Activated CD4-positive, alpha-beta T cell treated with anti-CD3 and anti-CD28 coated beads for 24 hours (primary cell): ENCODE results near the gene MAST3.
A peak's percentile ranks its signal among the peaks of the same experiment; 100 is the strongest.
"Not testable (repeated sequence)": the region's sequence is repeated elsewhere in the genome, so short reads cannot be mapped to it uniquely, and the experiment has no call there.

Experiments used
- DNase-seq, 2 donors: peaks; one replicate each; pipeline ENCODE4 v3.0.0-alpha.2; 2020; ENCODE audit warnings: low read depth in 2 of 2

Gene MAST3

DNA sequence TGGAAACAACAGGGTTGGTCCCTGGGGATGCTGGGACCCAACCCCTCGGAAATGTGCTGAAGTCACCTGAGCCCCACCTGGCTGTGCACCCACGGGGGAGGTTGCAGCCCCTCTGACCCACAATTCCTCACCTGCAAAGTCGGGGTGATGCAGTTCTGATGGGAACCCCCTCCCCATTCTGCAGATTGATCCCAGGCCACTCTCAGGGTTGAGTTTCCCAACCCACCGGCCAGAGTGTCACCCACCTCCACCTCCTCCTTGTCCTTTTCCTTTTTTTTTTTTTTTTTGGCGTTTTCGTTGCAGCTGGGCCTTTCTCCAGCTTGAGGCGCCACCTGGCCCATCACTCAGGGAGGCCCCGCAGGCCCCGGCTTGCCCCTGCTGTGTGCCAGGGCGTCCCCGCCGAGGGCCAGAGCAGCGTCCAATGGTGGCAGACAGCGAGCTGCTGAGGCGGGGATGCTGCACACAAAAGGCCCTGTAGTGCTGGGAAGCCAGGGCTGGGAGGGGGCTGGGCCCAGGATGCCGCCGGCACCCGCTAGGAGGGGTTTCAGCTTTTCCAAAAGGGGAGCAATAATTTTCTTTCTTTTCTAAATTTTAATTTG is 60.0 kb downstream of the MAST3 start:
- no peak for DNase-seq

DNA sequence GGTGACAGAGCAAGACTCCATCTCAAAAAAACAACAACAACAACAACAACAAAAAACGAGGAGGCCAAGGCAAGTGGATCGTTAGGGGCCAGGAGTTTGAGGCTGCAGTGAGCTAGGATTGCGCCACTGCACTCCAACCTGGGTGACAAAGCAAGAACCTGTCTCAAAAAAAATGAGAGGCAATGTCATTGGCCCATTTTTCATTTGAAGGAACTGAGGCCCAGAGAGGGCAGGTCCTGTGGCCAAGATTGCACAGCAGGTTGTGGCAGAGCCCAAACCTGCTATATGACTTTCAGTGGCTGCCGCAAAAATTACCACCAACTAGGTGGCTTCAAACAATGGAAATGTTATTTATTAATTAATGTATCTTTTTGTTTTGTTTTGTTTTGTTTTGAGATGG is 60.9 kb downstream of the MAST3 start:
- no peak for DNase-seq

DNA sequence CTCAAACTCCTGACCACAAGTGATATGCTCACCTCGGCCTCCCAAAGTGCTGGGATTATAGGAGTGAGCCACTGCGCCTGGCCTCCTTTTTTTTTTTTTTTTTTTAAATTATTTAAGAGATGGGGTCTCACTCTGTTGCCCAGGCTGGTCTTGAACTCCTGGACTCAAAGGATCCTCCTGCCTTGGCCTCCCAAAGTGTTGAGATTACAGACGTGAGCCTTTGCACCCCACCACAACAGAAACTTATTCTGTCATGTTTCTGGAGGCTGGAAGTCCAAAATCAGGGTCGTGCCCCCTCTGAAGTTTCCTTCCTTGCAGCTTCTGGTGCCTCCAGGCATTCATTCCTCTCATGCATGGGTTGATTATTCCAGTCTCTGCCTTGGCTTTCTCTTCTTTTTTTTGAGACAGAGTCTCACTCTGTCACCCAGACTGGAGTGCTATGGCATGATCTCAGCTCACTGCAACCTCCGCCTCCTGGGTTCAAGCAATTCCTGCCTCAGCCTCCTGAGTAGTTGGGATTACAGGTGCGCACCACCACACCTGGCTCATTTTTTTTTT is 61.6 kb downstream of the MAST3 start:
- not testable (repeated sequence) for DNase-seq

DNA sequence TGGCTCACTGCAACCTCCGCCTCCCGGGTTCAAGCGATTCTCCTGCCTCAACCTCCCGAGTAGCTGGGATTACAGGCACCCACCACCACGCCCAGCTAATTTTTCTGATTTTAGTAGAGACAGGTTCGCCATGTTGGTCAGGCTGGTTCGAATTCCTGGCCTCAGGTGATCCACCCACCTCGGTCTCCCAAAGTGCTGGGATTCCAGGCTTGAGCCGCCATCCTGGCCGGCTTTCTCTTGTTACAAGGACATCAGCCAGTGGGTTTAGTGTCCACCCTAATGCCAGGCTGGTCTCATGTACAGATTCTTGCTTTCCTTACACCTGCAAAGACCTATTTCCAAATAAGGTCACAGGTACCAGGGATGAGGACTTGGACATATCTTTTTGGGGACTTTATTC is 62.2 kb downstream of the MAST3 start:
- DNase-seq = no peak

DNA sequence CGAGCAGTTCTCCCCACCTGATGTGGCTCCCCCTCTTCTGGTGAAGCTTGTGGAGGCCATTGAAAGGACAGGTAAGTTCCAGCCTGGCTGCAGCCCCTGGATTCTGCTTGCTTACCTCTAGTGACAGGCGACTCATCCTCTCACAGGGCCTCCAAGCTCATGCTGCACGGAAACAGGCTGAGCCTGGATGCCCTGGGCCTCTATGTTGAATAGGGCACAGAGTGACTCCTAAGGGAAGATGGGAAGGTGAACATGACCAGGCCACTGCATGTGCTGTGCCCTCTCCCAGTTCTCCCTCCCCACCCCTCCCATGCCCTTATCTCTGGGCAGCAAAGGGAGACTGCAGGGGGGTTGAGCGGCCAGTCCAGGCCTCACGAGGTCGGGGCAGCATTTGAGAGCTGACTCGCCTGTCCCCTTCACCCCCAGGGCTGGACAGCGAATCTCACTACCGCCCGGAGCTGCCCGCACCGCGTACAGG is 63.0 kb downstream of the MAST3 start:
- no peak for DNase-seq

DNA sequence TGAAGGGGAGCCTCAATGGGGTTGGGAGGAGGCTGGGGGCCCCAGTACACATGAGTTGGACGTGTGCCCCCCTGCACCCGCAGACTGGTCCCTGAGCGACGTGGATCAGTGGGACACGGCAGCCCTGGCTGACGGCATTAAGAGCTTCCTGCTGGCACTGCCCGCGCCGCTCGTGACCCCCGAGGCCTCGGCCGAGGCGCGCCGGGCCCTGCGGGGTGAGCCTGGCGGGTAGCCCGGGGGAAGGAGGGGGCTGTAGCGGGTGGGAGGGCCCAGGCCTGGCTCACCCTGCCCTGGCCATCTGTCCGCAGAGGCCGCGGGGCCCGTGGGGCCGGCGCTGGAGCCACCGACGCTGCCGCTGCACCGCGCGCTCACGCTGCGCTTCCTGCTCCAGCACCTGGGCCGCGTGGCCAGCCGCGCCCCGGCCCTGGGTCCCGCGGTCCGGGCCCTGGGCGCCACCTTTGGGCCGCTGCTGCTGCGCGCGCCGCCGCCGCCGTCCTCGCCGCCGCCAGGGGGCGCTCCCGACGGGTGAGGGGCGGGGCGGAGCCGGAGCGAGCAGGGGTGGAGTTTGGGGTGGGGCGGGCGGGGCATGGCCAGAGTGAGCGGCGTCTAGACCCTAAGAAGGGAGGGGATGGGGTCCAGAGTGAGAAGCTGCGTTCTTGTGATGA is 63.5 kb downstream of the MAST3 start:
- DNase-seq = peak; percentile 71 to 72

DNA sequence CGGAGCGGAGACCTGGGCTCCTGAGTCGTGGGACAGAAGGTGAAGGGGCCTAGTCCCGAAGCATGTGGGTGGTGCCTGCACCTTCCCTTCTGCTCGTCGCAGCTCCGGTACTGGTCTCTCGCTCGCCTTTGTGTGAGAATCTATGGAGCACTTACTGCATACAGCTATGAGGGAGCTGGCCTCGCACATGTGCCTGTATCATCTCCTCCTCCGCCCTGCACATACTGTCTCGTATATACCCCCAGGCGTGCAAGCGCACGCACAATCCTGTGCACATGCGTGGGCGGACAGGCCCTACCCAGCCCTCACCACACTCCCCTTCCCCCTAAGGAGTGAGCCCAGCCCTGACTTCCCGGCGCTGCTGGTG is 64.0 kb downstream of the MAST3 start:
- DNase-seq = no peak

DNA sequence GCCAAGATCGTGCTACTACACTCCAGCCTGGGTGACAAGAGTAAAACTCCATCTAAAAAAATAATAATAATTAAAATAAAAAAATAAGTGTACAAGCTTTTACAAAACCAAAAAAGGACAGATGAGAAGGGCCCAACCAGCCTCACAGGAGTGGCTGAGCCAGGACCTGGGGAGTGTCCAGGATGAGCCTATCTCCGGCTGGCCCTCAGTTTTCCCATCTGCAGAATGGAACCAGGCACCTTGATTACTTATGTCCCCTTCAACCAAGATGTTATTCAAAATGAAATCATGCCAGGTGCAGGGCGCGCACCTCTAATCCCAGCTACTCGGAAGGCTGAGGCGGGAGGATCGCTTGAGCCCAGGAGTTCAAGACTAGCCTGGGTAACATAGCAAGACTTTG is 66.5 kb downstream of the MAST3 start:
- no peak for DNase-seq

DNA sequence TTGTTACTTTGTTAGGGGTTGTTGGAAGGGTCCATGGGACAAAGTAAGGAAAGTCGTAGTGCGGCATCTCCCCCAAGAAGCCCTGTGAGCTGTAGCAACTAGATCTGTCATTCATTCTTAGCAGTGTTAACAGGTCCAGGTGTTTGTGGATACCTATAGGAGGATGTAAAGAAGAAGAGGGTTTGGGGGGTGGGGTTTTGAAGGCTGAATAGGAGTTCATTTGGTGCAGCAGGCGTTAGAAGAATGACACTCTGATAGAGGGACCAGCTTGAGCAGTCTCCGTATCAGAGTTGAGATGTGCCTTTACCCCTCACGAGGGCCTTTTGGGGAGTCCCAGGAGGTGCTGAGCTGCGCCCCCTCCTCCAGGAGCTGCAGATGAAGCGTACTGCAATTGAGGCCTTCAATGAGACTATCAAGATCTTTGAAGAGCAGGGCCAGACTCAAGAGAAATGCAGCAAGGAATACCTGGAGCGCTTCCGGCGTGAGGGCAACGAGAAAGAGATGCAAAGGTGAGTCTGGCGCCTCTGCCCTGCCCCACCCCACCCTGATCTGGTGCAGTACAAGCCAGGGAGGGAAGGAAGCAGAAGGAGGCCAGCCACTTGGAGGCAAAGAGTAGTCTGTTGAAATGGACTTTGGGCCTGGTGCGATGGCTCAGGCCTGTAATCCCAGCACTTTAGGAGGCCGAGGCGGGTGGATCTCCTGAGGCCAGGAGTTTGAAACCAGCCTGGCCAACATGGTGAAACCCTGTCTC is 68.4 kb downstream of the MAST3 start:
- no peak for DNase-seq

DNA sequence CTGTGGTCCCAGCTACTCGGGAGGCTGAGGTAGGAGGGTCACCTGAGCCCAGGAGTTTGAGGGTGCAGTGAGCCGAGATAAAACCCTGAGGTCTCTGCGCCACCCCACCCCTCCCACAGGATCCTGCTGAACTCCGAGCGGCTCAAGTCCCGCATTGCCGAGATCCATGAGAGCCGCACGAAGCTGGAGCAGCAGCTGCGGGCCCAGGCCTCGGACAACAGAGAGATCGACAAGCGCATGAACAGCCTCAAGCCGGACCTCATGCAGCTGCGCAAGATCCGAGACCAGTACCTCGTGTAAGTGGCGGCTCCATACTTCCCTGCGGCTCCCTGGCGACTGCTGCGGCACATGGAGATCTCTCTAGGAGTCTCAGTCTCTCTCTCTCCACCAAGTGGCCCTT is 69.4 kb downstream of the MAST3 start:
- DNase-seq = no peak

DNA sequence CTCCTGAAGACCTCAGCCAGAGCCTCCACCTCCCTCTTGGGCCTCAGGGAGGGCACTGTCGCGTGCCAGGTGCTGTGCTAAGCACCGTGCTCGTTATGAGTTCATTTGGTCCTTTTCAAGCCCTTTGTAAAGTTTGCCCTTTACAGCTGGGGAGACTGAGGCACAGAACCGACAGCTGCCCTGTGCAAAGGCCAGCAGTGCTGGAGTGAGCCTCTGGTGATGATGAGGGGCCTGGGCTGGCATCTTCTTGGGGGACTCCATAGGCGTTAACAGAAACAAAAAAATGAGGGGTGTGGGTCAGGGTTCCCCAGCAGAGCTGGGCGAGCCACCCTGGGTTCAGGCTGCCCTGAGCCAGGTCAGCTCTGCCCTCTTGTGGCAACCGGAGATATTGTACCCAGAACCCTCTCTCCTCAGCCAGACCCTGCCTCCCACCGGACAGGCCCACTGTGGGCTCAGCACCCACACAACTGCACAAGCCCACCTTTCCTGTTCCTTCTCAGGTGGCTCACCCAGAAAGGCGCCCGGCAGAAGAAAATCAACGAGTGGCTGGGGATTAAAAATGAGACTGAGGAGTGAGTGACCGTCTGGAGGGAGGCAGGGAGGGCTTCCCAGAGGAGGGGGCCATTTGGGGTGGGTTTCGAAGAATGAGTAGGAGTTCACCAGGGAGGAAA is 70.5 kb downstream of the MAST3 start:
- DNase-seq = no peak

DNA sequence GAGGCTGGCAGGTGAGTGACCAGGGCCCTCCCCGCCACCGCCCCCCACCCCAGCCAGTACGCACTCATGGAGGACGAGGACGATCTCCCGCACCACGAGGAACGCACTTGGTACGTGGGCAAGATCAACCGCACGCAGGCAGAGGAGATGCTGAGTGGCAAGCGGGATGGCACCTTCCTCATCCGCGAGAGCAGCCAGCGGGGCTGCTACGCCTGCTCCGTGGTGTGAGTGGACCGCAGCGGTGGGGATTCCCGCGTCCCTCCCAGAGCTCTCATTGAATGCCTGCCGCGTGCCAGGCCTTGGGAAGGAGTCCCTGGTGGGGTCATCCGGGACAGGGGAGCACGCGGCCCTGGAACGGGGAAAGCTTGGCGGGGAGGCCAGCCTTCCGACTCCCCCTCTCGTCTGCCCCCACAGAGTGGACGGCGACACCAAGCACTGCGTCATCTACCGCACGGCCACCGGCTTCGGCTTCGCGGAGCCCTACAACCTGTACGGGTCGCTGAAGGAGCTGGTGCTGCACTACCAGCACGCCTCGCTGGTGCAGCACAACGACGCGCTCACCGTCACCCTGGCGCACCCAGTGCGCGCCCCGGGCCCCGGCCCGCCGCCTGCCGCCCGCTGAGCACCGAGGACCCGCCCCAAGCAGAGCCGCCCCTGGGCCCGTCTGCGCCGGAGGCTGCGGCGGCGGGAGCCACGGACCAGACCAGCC is 71.2 kb downstream of the MAST3 start:
- DNase-seq = no peak

DNA sequence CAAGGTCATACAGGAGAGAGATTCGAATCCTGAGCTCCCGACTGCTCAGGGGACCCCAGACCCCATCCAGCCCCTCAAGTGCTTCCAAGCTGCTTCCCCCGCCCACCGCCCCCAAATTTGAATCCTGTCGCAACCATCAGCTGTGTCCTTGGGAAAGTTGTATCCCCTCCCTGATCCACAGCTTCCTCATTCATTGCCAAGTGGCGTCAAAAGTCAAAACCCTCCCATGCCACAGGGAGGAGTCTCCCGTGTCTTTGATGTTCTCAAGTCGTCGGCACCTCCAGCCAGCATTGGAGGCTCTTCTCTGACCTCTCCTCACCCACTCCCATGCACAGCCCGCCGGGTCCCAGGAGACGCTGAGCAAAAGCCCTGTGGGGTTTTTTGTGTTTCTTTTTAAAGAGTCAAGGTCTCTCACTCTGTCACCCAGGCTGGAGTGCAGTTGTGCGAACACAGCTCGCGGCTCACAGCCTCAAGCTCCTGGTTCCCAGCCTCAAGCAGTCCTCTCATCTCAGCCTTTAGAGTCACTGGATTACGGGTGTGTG is 73.2 kb downstream of the MAST3 start:
- no peak for DNase-seq

DNA sequence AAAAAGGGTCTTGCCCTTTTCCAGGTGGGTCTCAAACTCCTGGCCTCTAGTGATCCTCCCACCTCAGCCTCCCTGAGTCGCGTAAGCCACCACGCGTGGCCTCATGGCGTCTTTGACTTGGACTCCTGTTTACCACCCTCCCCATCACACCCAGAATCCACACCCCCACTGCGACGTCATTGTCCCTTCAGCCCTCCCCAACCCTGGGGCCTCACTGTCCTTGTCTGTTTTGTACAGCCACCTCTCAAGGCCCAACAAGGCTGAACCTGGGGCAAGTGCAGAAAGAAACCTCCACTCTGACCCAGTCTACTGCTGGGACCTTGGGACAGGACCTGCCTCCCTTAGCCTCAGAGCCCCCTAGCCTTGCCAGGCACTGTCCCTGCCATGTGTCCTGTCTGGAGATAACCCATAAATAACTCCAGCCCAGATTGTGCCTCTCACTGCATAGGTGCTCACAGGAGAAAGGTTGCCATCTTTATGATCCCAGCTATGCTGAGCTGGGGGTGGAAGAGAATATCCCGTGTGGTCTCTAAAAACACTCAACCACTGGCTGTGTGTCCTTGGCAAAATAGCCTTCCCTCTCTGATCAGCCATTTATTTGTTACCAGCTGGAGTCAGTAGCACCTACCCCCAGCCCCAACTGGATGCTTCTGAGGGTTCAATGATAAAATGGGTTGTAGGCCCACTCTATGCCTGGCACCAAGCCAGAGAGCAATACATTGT is 74.2 kb downstream of the MAST3 start:
- no peak for DNase-seq

DNA sequence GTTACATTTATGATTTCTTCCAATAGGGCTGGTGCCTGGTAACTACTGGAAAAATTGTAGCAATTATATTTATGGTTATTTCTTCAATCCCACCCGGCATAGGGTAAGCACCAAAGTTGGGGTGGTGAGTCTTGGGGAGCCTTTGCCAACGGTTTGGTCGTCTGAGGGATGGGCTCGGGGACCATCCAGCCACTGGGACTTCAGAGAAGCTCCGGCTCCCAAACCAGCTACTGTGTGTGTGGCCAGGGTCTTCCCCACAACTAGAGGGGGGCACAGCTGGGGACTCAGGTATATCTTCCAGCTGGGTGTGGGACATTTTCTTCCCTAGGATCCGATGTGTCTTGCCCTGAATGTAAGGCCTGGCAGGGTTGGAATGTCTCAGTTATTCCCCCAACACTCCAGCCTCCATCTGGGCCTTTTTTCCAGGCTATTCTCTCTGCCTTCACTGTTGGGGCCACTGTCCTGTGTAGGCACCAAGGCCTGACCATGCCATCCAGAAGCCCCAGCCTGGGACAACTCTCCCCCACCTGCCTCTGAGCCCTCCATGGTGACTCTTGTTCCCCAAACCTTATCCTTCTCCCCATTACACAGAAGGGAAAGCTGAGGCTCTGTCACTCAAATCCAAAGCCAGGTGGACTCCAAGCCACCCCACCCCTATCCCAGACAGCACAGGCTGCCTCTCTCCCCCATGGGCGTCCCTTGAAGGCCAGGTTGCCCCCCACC is 74.9 kb downstream of the MAST3 start:
- no peak for DNase-seq

DNA sequence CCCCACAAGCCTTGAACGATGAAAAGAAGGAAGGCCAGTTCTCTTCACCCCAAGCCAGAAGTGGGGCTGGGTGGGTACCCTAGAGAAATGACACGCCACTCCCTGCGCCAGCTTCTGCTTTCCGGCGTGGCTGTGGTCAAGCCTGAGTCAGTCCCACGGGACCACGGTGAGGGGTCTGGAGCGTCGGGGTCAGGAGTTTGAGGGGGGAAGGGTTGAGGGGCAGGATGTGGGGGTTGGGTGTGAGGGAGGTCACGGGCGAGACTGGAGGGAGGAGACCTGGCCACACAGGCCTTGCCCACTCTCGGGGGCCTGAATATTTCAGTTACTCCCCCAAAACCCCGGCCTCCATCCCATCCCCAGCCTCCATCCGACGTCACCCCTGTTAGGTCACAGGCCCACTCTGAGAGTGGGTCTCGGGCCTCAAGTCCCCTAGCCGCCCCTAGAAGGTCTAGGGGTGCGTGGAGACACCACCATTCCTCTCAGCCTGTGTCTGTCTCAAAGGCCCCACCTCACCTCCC is 75.5 kb downstream of the MAST3 start:
- DNase-seq = no peak

DNA sequence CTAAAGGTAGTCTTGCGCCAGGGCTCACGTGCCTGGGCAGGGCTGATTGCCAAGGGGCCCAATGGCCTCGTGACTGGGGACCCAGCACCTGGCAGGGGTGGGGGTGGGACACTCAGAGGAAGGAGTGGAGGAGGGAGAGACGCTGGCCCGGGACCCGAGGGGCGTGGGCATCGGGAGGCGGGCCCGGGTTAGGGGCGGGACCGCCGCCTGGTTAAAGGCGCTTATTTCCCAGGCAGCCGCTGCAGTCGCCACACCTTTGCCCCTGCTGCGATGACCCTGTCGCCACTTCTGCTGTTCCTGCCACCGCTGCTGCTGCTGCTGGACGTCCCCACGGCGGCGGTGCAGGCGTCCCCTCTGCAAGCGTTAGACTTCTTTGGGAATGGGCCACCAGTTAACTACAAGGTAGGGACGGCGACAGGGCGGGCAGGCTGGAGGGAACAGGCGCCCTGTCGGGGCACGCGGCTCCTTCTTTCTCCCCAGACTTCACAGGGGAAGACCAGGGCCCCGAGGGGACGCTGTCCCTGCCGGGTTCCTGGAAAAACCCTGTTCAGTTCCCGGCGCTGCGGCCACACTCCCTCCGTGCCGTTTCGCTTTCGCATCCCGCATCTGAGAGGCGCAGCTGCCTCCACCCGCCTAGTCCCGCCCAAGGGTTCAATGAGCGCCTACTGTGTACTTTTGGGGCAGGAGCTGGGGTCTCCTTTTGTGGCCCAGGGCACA is 76.2 kb downstream of the MAST3 start, which contains the start of gene IFI30:
TSS of gene IFI30 (plus strand) at position 242 of the 717 bp plus-strand sequence. CDS start at position 271, 29 bp downstream.
- DNase-seq = peak in 1 of 2 donors; percentile 43

DNA sequence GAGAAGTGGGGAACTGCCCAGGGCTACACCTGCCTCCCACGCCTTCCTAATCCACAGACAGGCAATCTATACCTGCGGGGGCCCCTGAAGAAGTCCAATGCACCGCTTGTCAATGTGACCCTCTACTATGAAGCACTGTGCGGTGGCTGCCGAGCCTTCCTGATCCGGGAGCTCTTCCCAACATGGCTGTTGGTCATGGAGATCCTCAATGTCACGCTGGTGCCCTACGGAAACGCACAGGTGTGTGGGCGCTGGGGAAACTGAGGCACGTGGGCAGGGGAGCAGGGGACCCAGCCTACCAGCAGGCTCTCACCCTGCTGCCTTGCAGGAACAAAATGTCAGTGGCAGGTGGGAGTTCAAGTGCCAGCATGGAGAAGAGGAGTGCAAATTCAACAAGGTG is 77.4 kb downstream of the MAST3 start:
- no peak for DNase-seq
